ENCODE results near the gene SNTG2. TPM values are rescaled to one million over a fixed set of nuclear protein-coding genes. Genes with fewer than 3 reads are reported as not detected.

The SNTG2 gene
- total and polyA plus RNA-seq, 12 donors = 0.26 to 4.3 (median 0.72) TPM; not detected in 1

GRCh38 chr2:1313240-1313924 lies 362.7 kb downstream of the SNTG2 start:
- no peak for TF ChIP-seq POLR2A (IDR thresholded peaks at IDR 0.05)
- intact Hi-C loops (cut with DNase I) = no loop called here
- 72 to 85% (median 80%) methylated on average over 11 to 13 of the region's 13 CpGs for WGBS, 4 donors

GRCh38 chr2:1314254-1314653 lies 363.6 kb downstream of the SNTG2 start:
- no peak overlapping the region for H3K27ac ChIP-seq
- WGBS, 4 donors = 85 to 90% (median 90%) methylated on average over 5 to 6 of the region's 6 CpGs
- no peaks in the 10 kb centered on the region for H3K36me3 ChIP-seq (replicated peaks in 1 of 2)
- no peaks in the 10 kb centered on the region for H3K9me3 ChIP-seq (replicated peaks in 1 of 3)
- TF ChIP-seq POLR2A (IDR thresholded peaks at IDR 0.05) (no peak), CTCF (IDR thresholded peaks at IDR 0.05) (no peak)
- DNase-seq = no peak
- intact Hi-C loops (cut with DNase I) = no loop called here
- no peaks in the 10 kb centered on the region for H3K4me1 ChIP-seq (replicated peaks in 1 of 2)
- no peaks in the 10 kb centered on the region for H3K27me3 ChIP-seq
- H3K4me3 ChIP-seq = no peak overlapping the region

More at GRCh38 chr2:1313240-1313924, 362.7 kb downstream of the SNTG2 start:
- H3K27ac ChIP-seq = no peak overlapping the region
- no peaks in the 10 kb centered on the region for H3K4me1 ChIP-seq (replicated peaks in 1 of 2)
- no peaks in the 10 kb centered on the region for H3K27me3 ChIP-seq
- H3K36me3 ChIP-seq (replicated peaks in 1 of 2) = no peaks in the 10 kb centered on the region
- no peak for DNase-seq
- H3K4me3 ChIP-seq = no peak overlapping the region
- H3K9me3 ChIP-seq (replicated peaks in 1 of 3) = no peaks in the 10 kb centered on the region

- no peaks in the 10 kb centered on the region for H3K4me1 ChIP-seq (replicated peaks in 1 of 2)
- H3K27me3 ChIP-seq = no peaks in the 10 kb centered on the region
- no peak overlapping the region for H3K27ac ChIP-seq
- WGBS, 4 donors = 64 to 74% (median 71%) methylated on average over 12 to 19 of the region's 19 CpGs
- no peak for TF ChIP-seq CTCF (IDR thresholded peaks at IDR 0.05)
- no peak for TF ChIP-seq POLR2A (IDR thresholded peaks at IDR 0.05)
- intact Hi-C loops (cut with DNase I) = no loop called here
- DNase-seq = no peak
- no peak overlapping the region for H3K4me3 ChIP-seq
- no peaks in the 10 kb centered on the region for H3K9me3 ChIP-seq (replicated peaks in 1 of 3)
- no peaks in the 10 kb centered on the region for H3K36me3 ChIP-seq (replicated peaks in 1 of 2)
These were observed 367.8 kb downstream of the SNTG2 start for GRCh38 chr2:1318366-1319009.

- H3K4me1 ChIP-seq (replicated peaks in 1 of 2) = no peaks in the 10 kb centered on the region
- H3K9me3 ChIP-seq (replicated peaks in 1 of 3) = no peaks in the 10 kb centered on the region
- 81 to 88% (median 84%) methylated on average over 7 of the region's 7 CpGs for WGBS, 4 donors
- no peak overlapping the region for H3K27ac ChIP-seq
- intact Hi-C loops (cut with DNase I) = no loop called here
- no peaks in the 10 kb centered on the region for H3K36me3 ChIP-seq (replicated peaks in 1 of 2)
- no peak for TF ChIP-seq CTCF (IDR thresholded peaks at IDR 0.05)
- no peaks in the 10 kb centered on the region for H3K27me3 ChIP-seq
- H3K4me3 ChIP-seq = no peak overlapping the region
- DNase-seq = no peak
These were observed 368.7 kb downstream of the SNTG2 start for GRCh38 chr2:1319393-1319792.

- WGBS, 4 donors = 77 to 89% (median 81%) methylated on average over 9 of the region's 9 CpGs
These were observed 370.7 kb downstream of the SNTG2 start for GRCh38 chr2:1321321-1321720.

More at GRCh38 chr2:1321321-1321720, 370.7 kb downstream of the SNTG2 start:
- H3K4me1 ChIP-seq (replicated peaks in 1 of 2) = no peaks in the 10 kb centered on the region
- H3K27ac ChIP-seq = no peak overlapping the region
- DNase-seq = no peak
- H3K36me3 ChIP-seq (replicated peaks in 1 of 2) = no peaks in the 10 kb centered on the region
- intact Hi-C loops (cut with DNase I) = no loop called here
- no peaks in the 10 kb centered on the region for H3K9me3 ChIP-seq (replicated peaks in 1 of 3)
- H3K27me3 ChIP-seq = no peaks in the 10 kb centered on the region
- no peak for TF ChIP-seq CTCF (IDR thresholded peaks at IDR 0.05)
- TF ChIP-seq POLR2A (IDR thresholded peaks at IDR 0.05) = no peak
- H3K4me3 ChIP-seq = no peak overlapping the region
